ENCODE measurements around the gene ARHGAP31. TPM values are rescaled to one million over a fixed set of nuclear protein-coding genes. Genes with fewer than 3 reads are reported as not detected.

Gene ARHGAP31
- total and polyA plus RNA-seq, 2 experiments from 2014 or later: 1.2 to 4.3 TPM

- no peaks in the 10 kb centered on the region; the same call in 1 of the 2 replicates for H3K9me2 ChIP-seq (ENCODE audit: insufficient read depth)
- Mint-ChIP-seq H3K9me3 (no peaks in the 10 kb centered on the region), H3K4me1 (peaks cover 25% of the 10 kb centered on the region), H3K36me3 (ENCODE audit: low read depth) (no peaks in the 10 kb centered on the region), H3K27me3 (ENCODE audit: insufficient read depth, low read depth, poor library complexity) (no peaks in the 10 kb centered on the region), H3K4me3 (no peak overlapping the region), H3K27ac (no peak overlapping the region)
- no peak overlapping the region for H3K27ac ChIP-seq (ENCODE audit: low read depth)
- no peaks in the 10 kb centered on the region for H3K27me3 ChIP-seq (ENCODE audit: insufficient read depth)
- H3K79me2 ChIP-seq (replicated peaks; ENCODE audit: insufficient read depth): no peaks in the 10 kb centered on the region
- ATAC-seq: no peak
- H2AFZ ChIP-seq: no peak overlapping the region
- no peaks in the 10 kb centered on the region for H4K20me1 ChIP-seq (replicated peaks; ENCODE audit: insufficient read depth)
- DNase-seq (ENCODE audit: low spot score): no peak
- H3F3A ChIP-seq (replicated peaks; ENCODE audit: low read depth): no peaks in the 10 kb centered on the region; the same call in 1 of the 2 replicates
- no peaks in the 10 kb centered on the region for H3K36me3 ChIP-seq (ENCODE audit: insufficient read depth)
- peaks cover 20% of the 10 kb centered on the region for H3K4me1 ChIP-seq (ENCODE audit: insufficient read depth)
- no peak overlapping the region for H3K4me3 ChIP-seq
- TF ChIP-seq EZH2 (IDR thresholded peaks at IDR 0.05; ENCODE audit: low read depth, unreplicated experiment): no peak
- TF ChIP-seq, protein P1, sequence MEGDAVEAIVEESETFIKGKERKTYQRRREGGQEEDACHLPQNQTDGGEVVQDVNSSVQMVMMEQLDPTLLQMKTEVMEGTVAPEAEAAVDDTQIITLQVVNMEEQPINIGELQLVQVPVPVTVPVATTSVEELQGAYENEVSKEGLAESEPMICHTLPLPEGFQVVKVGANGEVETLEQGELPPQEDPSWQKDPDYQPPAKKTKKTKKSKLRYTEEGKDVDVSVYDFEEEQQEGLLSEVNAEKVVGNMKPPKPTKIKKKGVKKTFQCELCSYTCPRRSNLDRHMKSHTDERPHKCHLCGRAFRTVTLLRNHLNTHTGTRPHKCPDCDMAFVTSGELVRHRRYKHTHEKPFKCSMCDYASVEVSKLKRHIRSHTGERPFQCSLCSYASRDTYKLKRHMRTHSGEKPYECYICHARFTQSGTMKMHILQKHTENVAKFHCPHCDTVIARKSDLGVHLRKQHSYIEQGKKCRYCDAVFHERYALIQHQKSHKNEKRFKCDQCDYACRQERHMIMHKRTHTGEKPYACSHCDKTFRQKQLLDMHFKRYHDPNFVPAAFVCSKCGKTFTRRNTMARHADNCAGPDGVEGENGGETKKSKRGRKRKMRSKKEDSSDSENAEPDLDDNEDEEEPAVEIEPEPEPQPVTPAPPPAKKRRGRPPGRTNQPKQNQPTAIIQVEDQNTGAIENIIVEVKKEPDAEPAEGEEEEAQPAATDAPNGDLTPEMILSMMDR (conservative IDR thresholded peaks at IDR 0.05; ENCODE audit: low read depth in 2 of 2): no peak
- TF ChIP-seq POLR2AphosphoS5 (IDR thresholded peaks at IDR 0.05; ENCODE audit: low read depth): no peak
- TF ChIP-seq, protein P2, sequence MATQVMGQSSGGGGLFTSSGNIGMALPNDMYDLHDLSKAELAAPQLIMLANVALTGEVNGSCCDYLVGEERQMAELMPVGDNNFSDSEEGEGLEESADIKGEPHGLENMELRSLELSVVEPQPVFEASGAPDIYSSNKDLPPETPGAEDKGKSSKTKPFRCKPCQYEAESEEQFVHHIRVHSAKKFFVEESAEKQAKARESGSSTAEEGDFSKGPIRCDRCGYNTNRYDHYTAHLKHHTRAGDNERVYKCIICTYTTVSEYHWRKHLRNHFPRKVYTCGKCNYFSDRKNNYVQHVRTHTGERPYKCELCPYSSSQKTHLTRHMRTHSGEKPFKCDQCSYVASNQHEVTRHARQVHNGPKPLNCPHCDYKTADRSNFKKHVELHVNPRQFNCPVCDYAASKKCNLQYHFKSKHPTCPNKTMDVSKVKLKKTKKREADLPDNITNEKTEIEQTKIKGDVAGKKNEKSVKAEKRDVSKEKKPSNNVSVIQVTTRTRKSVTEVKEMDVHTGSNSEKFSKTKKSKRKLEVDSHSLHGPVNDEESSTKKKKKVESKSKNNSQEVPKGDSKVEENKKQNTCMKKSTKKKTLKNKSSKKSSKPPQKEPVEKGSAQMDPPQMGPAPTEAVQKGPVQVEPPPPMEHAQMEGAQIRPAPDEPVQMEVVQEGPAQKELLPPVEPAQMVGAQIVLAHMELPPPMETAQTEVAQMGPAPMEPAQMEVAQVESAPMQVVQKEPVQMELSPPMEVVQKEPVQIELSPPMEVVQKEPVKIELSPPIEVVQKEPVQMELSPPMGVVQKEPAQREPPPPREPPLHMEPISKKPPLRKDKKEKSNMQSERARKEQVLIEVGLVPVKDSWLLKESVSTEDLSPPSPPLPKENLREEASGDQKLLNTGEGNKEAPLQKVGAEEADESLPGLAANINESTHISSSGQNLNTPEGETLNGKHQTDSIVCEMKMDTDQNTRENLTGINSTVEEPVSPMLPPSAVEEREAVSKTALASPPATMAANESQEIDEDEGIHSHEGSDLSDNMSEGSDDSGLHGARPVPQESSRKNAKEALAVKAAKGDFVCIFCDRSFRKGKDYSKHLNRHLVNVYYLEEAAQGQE (IDR thresholded peaks at IDR 0.05; ENCODE audit: unreplicated experiment): no peak
- no peak for TF ChIP-seq CREB1 (CRISPR knock-in tag; IDR thresholded peaks at IDR 0.05; ENCODE audit: low read depth)
- TF ChIP-seq EZH2phosphoT487 (IDR thresholded peaks at IDR 0.05; ENCODE audit: unreplicated experiment): no peak
- TF ChIP-seq, protein P3, sequence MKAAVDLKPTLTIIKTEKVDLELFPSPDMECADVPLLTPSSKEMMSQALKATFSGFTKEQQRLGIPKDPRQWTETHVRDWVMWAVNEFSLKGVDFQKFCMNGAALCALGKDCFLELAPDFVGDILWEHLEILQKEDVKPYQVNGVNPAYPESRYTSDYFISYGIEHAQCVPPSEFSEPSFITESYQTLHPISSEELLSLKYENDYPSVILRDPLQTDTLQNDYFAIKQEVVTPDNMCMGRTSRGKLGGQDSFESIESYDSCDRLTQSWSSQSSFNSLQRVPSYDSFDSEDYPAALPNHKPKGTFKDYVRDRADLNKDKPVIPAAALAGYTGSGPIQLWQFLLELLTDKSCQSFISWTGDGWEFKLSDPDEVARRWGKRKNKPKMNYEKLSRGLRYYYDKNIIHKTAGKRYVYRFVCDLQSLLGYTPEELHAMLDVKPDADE (IDR thresholded peaks at IDR 0.05): no peak
- no peak for TF ChIP-seq NANOG (IDR thresholded peaks at IDR 0.05; ENCODE audit: borderline replicate concordance)
- no peak for TF ChIP-seq ZNF114 (CRISPR knock-in tag; IDR thresholded peaks at IDR 0.05)
- no peak for TF ChIP-seq JUNB (IDR thresholded peaks at IDR 0.05; ENCODE audit: unreplicated experiment)
- TF ChIP-seq ZNF331 (CRISPR knock-in tag; IDR thresholded peaks at IDR 0.05; ENCODE audit: low read depth): no peak
- no peak overlapping the region for H3K4me2 ChIP-seq
Measured at GRCh38 chr3:119329551-119329950, 35.4 kb downstream of the ARHGAP31 start.

Data from GM23338 (cell line).